Activated naive CD8-positive, alpha-beta T cell (primary cell): Measurements from ENCODE around the gene HKDC1.
A peak's percentile ranks its signal among the peaks of the same experiment; 100 is the strongest.
"Not testable (repeated sequence)": the region's sequence is repeated elsewhere in the genome, so short reads cannot be mapped to it uniquely, and the experiment has no call there.

Experiments
- H3K27ac Mint-ChIP-seq: one replicate; pipeline ENCODE4 v1.8.0; 2021; ENCODE audit warnings: mixed read lengths
- H3K27me3 Mint-ChIP-seq: one replicate; pipeline ENCODE4 v1.8.0; 2021; ENCODE audit warnings: mixed read lengths
- H3K36me3 Mint-ChIP-seq: one replicate; pipeline ENCODE4 v1.8.0; 2021; ENCODE audit warnings: mixed read lengths
- H3K4me1 Mint-ChIP-seq: one replicate; pipeline ENCODE4 v1.8.0; 2021; ENCODE audit warnings: low read depth, mixed read lengths
- H3K4me3 Mint-ChIP-seq: one replicate; pipeline ENCODE4 v1.8.0; 2021; ENCODE audit warnings: mild to moderate bottlenecking, mixed read lengths
- H3K9me3 Mint-ChIP-seq: one replicate; pipeline ENCODE4 v1.8.0; 2021; ENCODE audit warnings: low read depth, mixed read lengths

The HKDC1 gene, protein sequence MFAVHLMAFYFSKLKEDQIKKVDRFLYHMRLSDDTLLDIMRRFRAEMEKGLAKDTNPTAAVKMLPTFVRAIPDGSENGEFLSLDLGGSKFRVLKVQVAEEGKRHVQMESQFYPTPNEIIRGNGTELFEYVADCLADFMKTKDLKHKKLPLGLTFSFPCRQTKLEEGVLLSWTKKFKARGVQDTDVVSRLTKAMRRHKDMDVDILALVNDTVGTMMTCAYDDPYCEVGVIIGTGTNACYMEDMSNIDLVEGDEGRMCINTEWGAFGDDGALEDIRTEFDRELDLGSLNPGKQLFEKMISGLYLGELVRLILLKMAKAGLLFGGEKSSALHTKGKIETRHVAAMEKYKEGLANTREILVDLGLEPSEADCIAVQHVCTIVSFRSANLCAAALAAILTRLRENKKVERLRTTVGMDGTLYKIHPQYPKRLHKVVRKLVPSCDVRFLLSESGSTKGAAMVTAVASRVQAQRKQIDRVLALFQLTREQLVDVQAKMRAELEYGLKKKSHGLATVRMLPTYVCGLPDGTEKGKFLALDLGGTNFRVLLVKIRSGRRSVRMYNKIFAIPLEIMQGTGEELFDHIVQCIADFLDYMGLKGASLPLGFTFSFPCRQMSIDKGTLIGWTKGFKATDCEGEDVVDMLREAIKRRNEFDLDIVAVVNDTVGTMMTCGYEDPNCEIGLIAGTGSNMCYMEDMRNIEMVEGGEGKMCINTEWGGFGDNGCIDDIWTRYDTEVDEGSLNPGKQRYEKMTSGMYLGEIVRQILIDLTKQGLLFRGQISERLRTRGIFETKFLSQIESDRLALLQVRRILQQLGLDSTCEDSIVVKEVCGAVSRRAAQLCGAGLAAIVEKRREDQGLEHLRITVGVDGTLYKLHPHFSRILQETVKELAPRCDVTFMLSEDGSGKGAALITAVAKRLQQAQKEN

DNA sequence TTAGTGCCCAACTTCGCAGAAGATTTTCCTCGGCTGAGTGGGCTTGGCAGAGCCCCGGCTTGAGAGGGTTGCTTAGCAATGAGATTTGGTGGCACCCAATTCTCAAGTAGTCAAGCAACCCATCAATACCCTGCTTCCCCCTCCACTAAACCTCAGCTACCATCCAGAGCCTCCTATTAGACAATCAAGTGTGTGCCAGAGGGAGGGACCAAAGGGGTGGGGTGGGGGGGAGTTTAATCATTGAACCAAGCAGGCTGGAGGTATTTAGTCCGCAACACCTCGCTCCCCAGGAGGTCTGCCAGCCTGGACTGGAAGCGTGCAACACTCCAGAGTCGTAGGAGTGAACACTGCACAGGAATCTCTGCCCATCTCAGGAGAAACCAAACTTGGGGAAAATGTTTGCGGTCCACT is at the start of gene HKDC1:
Gene HKDC1 (plus strand): TSS at position 292 of the 411 bp plus-strand sequence. CDS start 104 bp downstream, at position 396.
- Mint-ChIP-seq H3K9me3 (no peaks in the 10 kb centered on the region), H3K36me3 (no peaks in the 10 kb centered on the region), H3K4me1 (peaks cover 24% of the 10 kb centered on the region), H3K4me3 (no peak within 1 kb of the TSS), H3K27me3 (no peaks in the 10 kb centered on the region), H3K27ac (no peak within 1 kb of the TSS)

- Mint-ChIP-seq H3K27me3 (no peaks in the 10 kb centered on the region), H3K36me3 (no peaks in the 10 kb centered on the region), H3K27ac (no peak overlapping the region), H3K9me3 (no peaks in the 10 kb centered on the region), H3K4me1 (no peaks in the 10 kb centered on the region), H3K4me3 (no peak overlapping the region)
Observed at GRCh38 chr10:69172241-69172982, 47.7 kb upstream of the HKDC1 start.

DNA sequence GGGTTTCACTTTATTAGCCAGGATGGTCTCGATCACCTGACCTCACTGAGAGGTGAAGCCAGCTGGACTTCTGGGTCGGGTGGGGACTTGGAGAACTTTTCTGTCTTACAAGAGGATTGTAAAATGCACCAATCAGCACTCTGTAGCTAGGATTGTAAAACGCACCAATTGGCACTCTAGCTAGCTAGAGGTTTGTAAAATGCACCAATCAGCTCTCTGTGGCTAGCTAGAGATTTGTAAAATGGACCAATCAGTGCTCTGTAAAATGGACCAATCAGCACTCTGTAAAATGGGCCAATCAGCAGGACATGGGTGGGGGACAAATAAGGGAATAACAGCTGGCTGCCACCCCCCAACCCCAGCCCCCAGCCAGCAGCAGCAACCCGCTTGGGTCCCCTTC is 44.8 kb upstream of the HKDC1 start:
- not testable (repeated sequence) for H3K9me3 Mint-ChIP-seq, H3K27ac Mint-ChIP-seq, H3K36me3 Mint-ChIP-seq, H3K27me3 Mint-ChIP-seq, H3K4me1 Mint-ChIP-seq, H3K4me3 Mint-ChIP-seq

GRCh38 chr10:69176823-69177222 is 43.3 kb upstream of the HKDC1 start:
- no peaks in the 10 kb centered on the region for H3K27me3 Mint-ChIP-seq
- no peaks in the 10 kb centered on the region for H3K9me3 Mint-ChIP-seq
- H3K27ac Mint-ChIP-seq: no peak overlapping the region
- no peak overlapping the region for H3K4me3 Mint-ChIP-seq
- H3K4me1 Mint-ChIP-seq: peaks cover 17% of the 10 kb centered on the region
- peaks cover 4% of the 10 kb centered on the region for H3K36me3 Mint-ChIP-seq

DNA sequence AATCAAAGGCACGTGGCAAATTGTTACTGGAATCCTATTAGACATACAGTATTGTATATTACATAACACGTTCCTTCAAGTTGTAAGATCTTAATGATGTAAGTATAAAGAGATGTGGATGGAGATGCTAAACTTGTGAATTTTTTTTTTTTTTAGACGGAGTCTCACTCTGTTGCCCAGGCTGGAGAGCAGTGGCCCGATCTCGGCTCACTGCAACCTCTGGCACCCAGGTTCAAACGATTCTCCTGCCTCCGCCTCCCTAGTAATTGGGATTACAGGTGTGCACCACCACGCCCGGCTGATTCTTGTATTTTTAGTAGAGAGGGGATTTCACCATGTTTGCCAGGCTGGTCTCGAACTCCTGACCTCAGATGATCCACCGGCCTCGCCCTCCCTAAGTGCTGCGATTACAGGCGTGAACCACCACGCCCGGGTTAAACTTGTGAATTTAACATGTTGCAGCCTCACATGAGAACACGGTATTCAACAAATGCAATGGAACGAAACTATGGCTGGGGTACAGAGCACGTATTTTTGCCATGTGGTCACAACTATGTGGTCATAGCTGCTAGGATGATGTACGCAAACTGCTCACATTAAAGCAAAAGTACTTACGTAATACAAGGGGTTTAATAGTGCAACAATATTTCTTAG is 40.9 kb upstream of the HKDC1 start:
- H3K36me3 Mint-ChIP-seq: peaks cover 4% of the 10 kb centered on the region
- no peaks in the 10 kb centered on the region for H3K9me3 Mint-ChIP-seq
- peak overlapping the region; percentile 100 for H3K27ac Mint-ChIP-seq
- H3K4me3 Mint-ChIP-seq: peak overlapping the region; percentile 98
- peaks cover 31% of the 10 kb centered on the region for H3K4me1 Mint-ChIP-seq
- no peaks in the 10 kb centered on the region for H3K27me3 Mint-ChIP-seq

GRCh38 chr10:69179743-69180524 is 40.2 kb upstream of the HKDC1 start, which contains the start of gene SUPV3L1:
Gene SUPV3L1 (plus strand): TSS chr10:69180234. CDS start chr10:69180292, 58 bp downstream.
- Mint-ChIP-seq H3K4me1 (peaks cover 36% of the 10 kb centered on the region), H3K4me3 (peak within 1 kb of the TSS; percentile 98)

GRCh38 chr10:69180525-69181204 is 39.5 kb upstream of the HKDC1 start:
- H3K36me3 Mint-ChIP-seq: peaks cover 4% of the 10 kb centered on the region
- peak overlapping the region; percentile 98 for H3K4me3 Mint-ChIP-seq
- no peaks in the 10 kb centered on the region for H3K27me3 Mint-ChIP-seq
- peaks cover 40% of the 10 kb centered on the region for H3K4me1 Mint-ChIP-seq
- H3K27ac Mint-ChIP-seq: peak overlapping the region; percentile 100
- no peaks in the 10 kb centered on the region for H3K9me3 Mint-ChIP-seq

More at GRCh38 chr10:69179743-69180524, 40.2 kb upstream of the HKDC1 start, which contains the start of gene SUPV3L1:
- no peaks in the 10 kb centered on the region for H3K27me3 Mint-ChIP-seq
- no peaks in the 10 kb centered on the region for H3K9me3 Mint-ChIP-seq
- peak within 1 kb of the TSS; percentile 100 for H3K27ac Mint-ChIP-seq
- H3K36me3 Mint-ChIP-seq: peaks cover 4% of the 10 kb centered on the region

DNA sequence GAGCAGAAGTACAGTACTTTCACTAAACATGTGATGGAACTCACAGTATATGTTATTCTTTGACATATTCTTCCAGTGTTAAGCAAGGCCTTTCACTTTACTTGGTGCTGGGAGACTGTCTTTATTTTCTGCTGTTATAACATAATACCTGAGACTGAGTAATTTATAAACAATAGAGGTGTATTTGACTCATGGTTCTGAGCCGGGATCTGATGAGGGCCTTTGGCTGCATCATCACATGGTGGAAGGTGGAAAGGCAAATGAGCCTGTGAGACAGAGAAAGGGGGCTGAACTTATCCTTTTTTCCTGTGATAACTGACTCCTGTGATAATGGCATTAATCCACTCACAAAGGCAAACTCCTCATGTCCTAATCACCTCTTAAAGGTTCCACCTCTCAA is 38.7 kb upstream of the HKDC1 start:
- peak overlapping the region; percentile 98 for H3K4me3 Mint-ChIP-seq
- peak overlapping the region; percentile 100 for H3K27ac Mint-ChIP-seq
- peaks cover 4% of the 10 kb centered on the region for H3K36me3 Mint-ChIP-seq
- no peaks in the 10 kb centered on the region for H3K9me3 Mint-ChIP-seq
- no peaks in the 10 kb centered on the region for H3K27me3 Mint-ChIP-seq
- peaks cover 42% of the 10 kb centered on the region for H3K4me1 Mint-ChIP-seq

GRCh38 chr10:69182005-69182404 is 38.1 kb upstream of the HKDC1 start:
- H3K27ac Mint-ChIP-seq: no peak overlapping the region
- peaks cover 42% of the 10 kb centered on the region for H3K4me1 Mint-ChIP-seq
- peaks cover 4% of the 10 kb centered on the region for H3K36me3 Mint-ChIP-seq
- H3K4me3 Mint-ChIP-seq: no peak overlapping the region
- H3K27me3 Mint-ChIP-seq: no peaks in the 10 kb centered on the region
- H3K9me3 Mint-ChIP-seq: no peaks in the 10 kb centered on the region

GRCh38 chr10:69186524-69186923 is 33.6 kb upstream of the HKDC1 start:
- Mint-ChIP-seq H3K36me3 (peaks cover 2% of the 10 kb centered on the region), H3K4me3 (no peak overlapping the region), H3K4me1 (peaks cover 27% of the 10 kb centered on the region), H3K9me3 (no peaks in the 10 kb centered on the region), H3K27ac (no peak overlapping the region), H3K27me3 (no peaks in the 10 kb centered on the region)

- Mint-ChIP-seq H3K4me1 (peaks cover 3% of the 10 kb centered on the region), H3K36me3 (peaks cover 6% of the 10 kb centered on the region), H3K27me3 (no peaks in the 10 kb centered on the region), H3K9me3 (no peaks in the 10 kb centered on the region), H3K27ac (peak overlapping the region; percentile 67), H3K4me3 (no peak overlapping the region)
Observed at GRCh38 chr10:69201045-69201444, 19.1 kb upstream of the HKDC1 start.

DNA sequence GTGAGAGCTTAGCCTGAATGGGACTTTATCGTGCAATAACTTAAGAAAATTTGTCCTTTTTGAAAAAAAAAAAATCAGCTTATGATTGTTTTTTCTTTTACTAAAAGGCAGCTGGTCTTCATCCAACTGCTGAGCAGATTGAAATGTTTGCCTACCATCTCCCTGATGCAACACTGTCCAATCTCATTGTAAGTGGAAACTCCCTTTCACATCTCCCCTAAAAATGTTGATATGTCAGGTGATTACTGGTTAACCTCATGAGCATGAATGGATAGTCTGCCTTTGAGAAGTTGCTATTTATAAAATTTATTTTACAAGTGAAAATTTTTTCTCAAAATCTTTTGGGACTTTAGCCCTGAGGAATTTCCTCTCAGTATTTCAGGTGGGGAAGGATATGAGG is 17.8 kb upstream of the HKDC1 start:
- H3K36me3 Mint-ChIP-seq: peaks cover 9% of the 10 kb centered on the region
- peak overlapping the region; percentile 29 for H3K27ac Mint-ChIP-seq
- no peak overlapping the region for H3K4me3 Mint-ChIP-seq
- H3K4me1 Mint-ChIP-seq: peaks cover 3% of the 10 kb centered on the region
- no peaks in the 10 kb centered on the region for H3K27me3 Mint-ChIP-seq
- no peaks in the 10 kb centered on the region for H3K9me3 Mint-ChIP-seq

DNA sequence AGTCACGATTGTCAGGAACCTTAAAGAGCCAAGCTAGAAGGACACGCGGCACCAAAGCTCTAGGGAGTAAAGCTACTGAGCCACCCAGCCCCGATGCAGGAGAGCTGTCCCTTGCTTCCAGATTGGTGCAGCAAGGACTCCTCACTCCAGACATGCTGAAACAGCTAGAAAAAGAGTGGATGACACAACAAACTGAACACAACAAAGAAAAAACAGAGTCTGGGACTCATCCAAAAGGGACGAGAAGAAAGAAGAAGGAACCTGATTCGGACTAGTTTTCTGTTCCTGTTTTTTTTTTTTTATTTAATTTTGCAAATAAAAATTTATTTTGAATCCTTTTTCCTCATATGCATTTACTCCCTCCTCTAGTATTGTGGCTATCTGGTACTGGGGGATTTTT is 11.4 kb upstream of the HKDC1 start:
- H3K4me3 Mint-ChIP-seq: no peak overlapping the region
- no peak overlapping the region for H3K27ac Mint-ChIP-seq
- peaks cover 6% of the 10 kb centered on the region for H3K4me1 Mint-ChIP-seq
- H3K9me3 Mint-ChIP-seq: no peaks in the 10 kb centered on the region
- peaks cover 8% of the 10 kb centered on the region for H3K36me3 Mint-ChIP-seq
- no peaks in the 10 kb centered on the region for H3K27me3 Mint-ChIP-seq
